Heart right ventricle (tissue), 16 donors: ENCODE measurements around the gene SYNDIG1. TPM values are rescaled to one million over a fixed set of nuclear protein-coding genes. Genes with fewer than 3 reads are reported as not detected.

ENCODE experiments used
- ATAC-seq, 8 donors: fragments of 200-7000 bp; cut with Tn5 transposase; one replicate each; pipeline ENCODE4 v1.9.1; 2020; ENCODE audit warnings: mild to moderate bottlenecking in 8 of 8, moderate library complexity in 8 of 8, moderate number of reproducible peaks in 1 of 8
- DNase-seq, 2 donors: peaks; one replicate each; pipeline ENCODE4 v3.0.0-alpha.2; 2020
- H3K27ac ChIP-seq, 10 donors: fragments of 200-600 bp; sonication (generic) in 2 of 10; one replicate each; pipeline versions ENCODE4 v1.5.0 to v1.8.0; 2020 to 2022; ENCODE audit warnings: mild to moderate bottlenecking in 3 of 10
- H3K27me3 ChIP-seq, 7 donors: fragments of 200-600 bp; one replicate each; pipeline ENCODE4 v1.8.0; 2021 to 2022; ENCODE audit warnings: mild to moderate bottlenecking in 2 of 7
- H3K36me3 ChIP-seq, 9 donors: fragments of 200-600 bp; sonication (generic) in 1 of 9; one replicate each; pipeline versions ENCODE4 v1.5.0 to v1.8.0; 2020 to 2022; ENCODE audit warnings: mild to moderate bottlenecking in 2 of 9
- H3K4me1 ChIP-seq, 9 donors: fragments of 200-600 bp; sonication (generic) in 1 of 9; one replicate each; pipeline versions ENCODE4 v1.5.0 to v1.8.0; 2020 to 2022; ENCODE audit warnings: mild to moderate bottlenecking in 4 of 9
- H3K4me3 ChIP-seq, 10 donors: fragments of 200-600 bp; sonication (generic) in 2 of 10; one replicate each; pipeline versions ENCODE4 v1.5.0 to v1.8.0; 2020 to 2022; ENCODE audit warnings: mild to moderate bottlenecking in 7 of 10, moderate library complexity in 2 of 10
- H3K9me3 ChIP-seq, 11 donors: fragments of 200-600 bp in 10 of 11; sonication (generic) in 2 of 11; one replicate each; pipeline versions ENCODE4 v1.5.0 to v1.8.0; 2013 to 2022; ENCODE audit warnings: mild to moderate bottlenecking in 2 of 11, control low read depth in 1 of 11, moderate library complexity in 1 of 11
- WGBS, 2 donors: extraction: QIAGEN DNeasy Blood & Tissue Kit; methylation state at CpG; one replicate each; pipeline ENCODE4 v1.1.7; 2013; ENCODE audit warnings: inconsistent platforms in 1 of 2; 5-methylcytosine and 5-hydroxymethylcytosine counted together
- intact Hi-C, 10 donors: fragments of 100-400 bp; cut with DNase I; formaldehyde crosslinking; loops; one replicate each; pipeline versions ENCODE4 v1.11.1 to v1.14.2; 2022
- polyA plus RNA-seq, 2 donors: library from polyadenylated mRNA; stranded (reverse); fragments of 200-250 nt; gene quantifications; one replicate each; pipeline ENCODE4 v1.2.3, GENCODE V29; 2013
- total RNA-seq, 10 donors: library from RNA; stranded (reverse); fragmentation: NEBNext Ultra II Directional in 3 of 10; extraction: Animal tissue kit (Norgen Biotek cat#: 25700) in 3 of 10; gene quantifications; one replicate each; pipeline versions ENCODE4 v1.2.1 to v1.2.4, GENCODE V29; 2021 to 2023
- TF ChIP-seq, protein P1 (sequence below), 9 donors: fragments of 200-600 bp; sonication (generic) in 2 of 9; IDR thresholded peaks; one replicate each; pipeline versions ENCODE4 v1.5.0 to v1.8.0; 2021 to 2022; ENCODE audit warnings: antibody characterized with exemption in 9 of 9, mild to moderate bottlenecking in 5 of 9, moderate library complexity in 1 of 9
- donor health status: Arrhythmogenic right ventricular cardiomyopathy.
- donor health status: ischemic (EF 13 %, LVEDD 7.1; RV severe dilation, severe dysfunction).
- donor health status: healthy with polysubstance abuse.
- donor health status: DM: no; HTN: yes; CAD: no.
- donor health status: DM: no; HTN: no; CAD: no.
- donor health status: ischemic (EF 25% LVEDD 6.9; RV normal size, moderate dysfunction).
- donor health status: ischemic (EF 25% LVEDD 5.7; RV mildly dilated, moderate dysfunction).
- donor health status: healthy.
- donor health status: DM: yes; HTN: yes; CAD: no.
- donor health status: Ischemic cardiomyopathy.
- donor health status: ischemic (EF 35%, LVEDD 5.7; RV mildly dilated, moderate dysfunction).
- donor health status: nonischemic (EF 11% LVEDD 7.7; RV severe dilation, severe dysfunction).
- donor health status: DM: yes; HTN: yes; CAD: no.
- donor health status: PGD.
- donor health status: ischemic (EF 29% LVEDD 5.4; RV normal size, mild dysfunction).
- donor health status: nonischemic (EF 23%, LVEDD 6.1; RV moderate dilation, normal function).

SYNDIG1 gene
- total and polyA plus RNA-seq, 12 donors: 8.6 to 34.7 (median 19.9) TPM

DNA sequence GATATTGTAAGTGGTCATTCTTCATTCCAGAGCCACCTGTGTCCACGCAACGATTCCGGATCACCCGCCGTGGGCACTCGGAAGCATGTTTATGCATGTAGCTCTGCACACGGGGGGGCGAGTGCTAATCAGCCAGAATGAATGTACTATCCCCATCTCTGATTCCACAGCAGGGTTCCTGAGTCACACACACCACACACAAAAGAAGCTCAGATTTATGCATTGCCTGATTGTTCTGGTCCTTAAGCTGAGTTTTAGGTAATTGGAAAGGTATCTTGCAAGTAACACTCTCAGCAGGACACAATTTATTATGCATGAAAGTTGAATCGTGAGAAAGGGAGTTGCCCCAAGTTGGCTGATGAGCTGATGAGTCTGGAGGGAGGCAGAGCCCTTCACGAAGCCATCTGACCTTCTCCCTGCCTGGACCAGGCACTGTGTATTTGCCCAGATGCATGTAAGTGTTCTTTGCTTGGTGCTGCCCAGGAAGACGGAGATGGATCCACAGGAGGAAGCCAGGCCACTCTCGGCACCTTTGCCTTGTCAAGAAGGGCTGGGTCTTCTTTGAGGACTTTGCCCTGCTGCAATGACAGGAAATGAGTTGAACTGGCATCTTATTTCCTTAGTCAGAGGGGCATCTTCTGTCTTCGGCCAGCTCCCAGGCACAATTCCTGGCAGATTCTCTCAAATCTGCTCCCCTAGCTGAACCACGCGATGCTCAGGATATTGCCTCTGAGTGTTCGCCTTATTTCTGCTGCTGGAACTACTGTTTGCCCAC, 141.1 kb downstream of the SYNDIG1 start:
- 81 to 83% methylated on average over 16 of the region's 16 CpGs for WGBS, 2 donors
- Histone ChIP-seq H3K36me3 (no peaks in the 10 kb centered on the region), H3K27me3 (peaks cover 0 to 6% (median 0%) of the 10 kb centered on the region in 7 donors), H3K27ac (no peak overlapping the region), H3K4me3 (no peak overlapping the region), H3K9me3 (no peaks in the 10 kb centered on the region), H3K4me1 (peaks cover 0 to 23% (median 5%) of the 10 kb centered on the region in 9 donors)
- TF ChIP-seq, protein P1, sequence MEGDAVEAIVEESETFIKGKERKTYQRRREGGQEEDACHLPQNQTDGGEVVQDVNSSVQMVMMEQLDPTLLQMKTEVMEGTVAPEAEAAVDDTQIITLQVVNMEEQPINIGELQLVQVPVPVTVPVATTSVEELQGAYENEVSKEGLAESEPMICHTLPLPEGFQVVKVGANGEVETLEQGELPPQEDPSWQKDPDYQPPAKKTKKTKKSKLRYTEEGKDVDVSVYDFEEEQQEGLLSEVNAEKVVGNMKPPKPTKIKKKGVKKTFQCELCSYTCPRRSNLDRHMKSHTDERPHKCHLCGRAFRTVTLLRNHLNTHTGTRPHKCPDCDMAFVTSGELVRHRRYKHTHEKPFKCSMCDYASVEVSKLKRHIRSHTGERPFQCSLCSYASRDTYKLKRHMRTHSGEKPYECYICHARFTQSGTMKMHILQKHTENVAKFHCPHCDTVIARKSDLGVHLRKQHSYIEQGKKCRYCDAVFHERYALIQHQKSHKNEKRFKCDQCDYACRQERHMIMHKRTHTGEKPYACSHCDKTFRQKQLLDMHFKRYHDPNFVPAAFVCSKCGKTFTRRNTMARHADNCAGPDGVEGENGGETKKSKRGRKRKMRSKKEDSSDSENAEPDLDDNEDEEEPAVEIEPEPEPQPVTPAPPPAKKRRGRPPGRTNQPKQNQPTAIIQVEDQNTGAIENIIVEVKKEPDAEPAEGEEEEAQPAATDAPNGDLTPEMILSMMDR (IDR thresholded peaks at IDR 0.05): no peak
- no peak for DNase-seq
- intact Hi-C loops: loop anchor here in 1 of 10 donors (10.0 kb wide), 1 partner anchor 64 kb away; no protein-coding TSS in a partner anchor
- ATAC-seq: no peak

DNA sequence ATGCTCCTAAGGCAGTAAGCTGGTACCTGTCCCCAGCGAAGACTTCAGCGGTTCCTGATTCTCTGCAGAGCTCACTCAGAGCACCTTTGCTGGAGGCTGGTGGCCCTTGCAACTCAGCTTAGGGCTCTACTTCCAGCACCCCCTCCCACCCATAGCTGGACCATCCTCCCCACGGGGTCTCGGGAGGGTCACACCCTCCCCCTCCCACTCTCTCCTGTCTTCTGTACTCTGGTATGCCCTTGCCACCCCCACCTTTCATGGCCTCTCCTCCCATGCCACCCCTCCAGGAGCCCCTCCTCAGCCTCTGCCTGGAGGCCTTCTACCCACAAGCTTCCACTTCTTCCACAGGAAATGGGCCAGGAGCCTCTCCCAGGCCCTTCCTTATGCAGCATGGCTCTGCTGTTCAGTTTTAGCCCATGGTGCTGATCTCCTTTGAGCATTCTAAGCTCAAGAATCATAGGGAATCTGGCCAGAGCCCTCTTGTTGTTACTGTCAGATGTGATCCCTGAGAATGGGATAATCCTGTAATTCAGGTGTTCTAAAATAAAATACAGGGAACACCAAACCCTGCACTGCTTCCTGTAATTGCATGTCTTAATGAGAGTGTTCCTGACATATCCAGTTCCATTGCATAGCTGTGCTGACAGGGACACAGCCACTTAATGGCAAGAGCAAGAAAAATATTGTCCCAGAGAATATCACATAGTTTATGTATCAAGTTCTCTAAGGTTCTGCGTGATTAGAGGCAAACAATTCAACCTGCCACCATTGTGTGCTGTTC, 142.1 kb downstream of the SYNDIG1 start:
- no peak overlapping the region for H3K4me3 ChIP-seq
- ATAC-seq (peak in 4 of 8 donors; percentile 35 to 76 (median 47)), DNase-seq (no peak)
- intact Hi-C loops: loop anchor here in 1 of 10 donors (10.0 kb wide), 1 partner anchor 63 kb away; no protein-coding TSS in a partner anchor
- no peak overlapping the region for H3K27ac ChIP-seq
- H3K4me1 ChIP-seq: peaks cover 0 to 23% (median 5%) of the 10 kb centered on the region in 9 donors
- TF ChIP-seq, protein P1 (IDR thresholded peaks at IDR 0.05): no peak
- H3K36me3 ChIP-seq: no peaks in the 10 kb centered on the region
- H3K9me3 ChIP-seq: no peaks in the 10 kb centered on the region
- H3K27me3 ChIP-seq: peaks cover 0 to 6% (median 0%) of the 10 kb centered on the region in 7 donors
- 86 to 89% methylated on average over 5 of the region's 5 CpGs for WGBS, 2 donors

DNA sequence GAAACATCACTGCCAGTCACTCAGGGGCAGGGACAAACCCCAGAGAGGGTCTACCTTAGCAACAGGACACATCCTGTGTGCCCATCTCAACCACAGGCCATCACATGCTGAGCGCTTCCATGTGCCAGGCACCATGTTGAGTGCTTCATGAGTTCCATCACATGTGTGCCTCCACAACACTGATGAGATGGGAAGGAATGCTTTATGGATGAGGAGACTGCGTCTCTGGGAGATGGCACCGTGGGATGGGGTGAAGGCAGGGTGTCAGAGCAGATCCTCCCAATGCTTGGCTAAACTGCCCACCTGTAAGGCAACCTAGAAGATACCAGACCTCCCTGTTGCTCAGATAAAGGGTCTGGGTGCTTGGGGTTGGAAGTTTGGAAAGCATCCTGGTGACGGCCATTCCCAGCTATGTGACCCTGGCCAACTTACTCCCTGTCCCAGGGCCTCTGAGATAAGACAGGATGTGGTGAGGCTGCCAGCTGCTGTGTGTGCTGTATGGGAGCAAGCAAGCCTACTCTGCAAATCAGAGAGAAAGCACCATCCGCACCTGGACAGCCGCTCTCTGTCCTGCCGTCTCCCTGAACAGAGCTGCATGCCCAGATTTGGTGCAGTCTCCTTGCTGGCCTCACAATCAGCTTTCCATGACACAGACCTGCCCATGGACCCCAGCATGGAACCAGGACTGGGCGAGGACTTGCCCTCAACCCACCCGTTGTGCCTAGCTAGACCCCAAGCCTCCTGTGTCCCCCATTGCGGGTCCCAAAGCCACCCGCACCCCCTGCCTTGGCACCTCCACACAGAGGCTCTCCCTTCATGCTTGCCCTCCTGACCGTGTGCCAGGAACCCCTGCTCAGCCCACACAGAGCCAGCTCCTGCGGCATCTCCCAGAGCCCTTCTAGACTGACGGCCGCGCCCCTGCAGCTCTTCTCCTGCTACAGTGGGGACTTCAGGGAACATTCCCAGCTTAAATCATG, 143.7 kb downstream of the SYNDIG1 start:
- WGBS, 2 donors: 75 to 76% methylated on average over 16 of the region's 16 CpGs
- intact Hi-C loops: loop anchor here in 1 of 10 donors (10.0 kb wide), 1 partner anchor 62 kb away; no protein-coding TSS in a partner anchor
- DNase-seq (peak in 1 of 2 donors; percentile 28), ATAC-seq (peak; percentile 47 to 94 (median 80))
- Histone ChIP-seq H3K27me3 (peaks cover 0 to 6% (median 0%) of the 10 kb centered on the region in 7 donors), H3K4me3 (no peak overlapping the region), H3K27ac (no peak overlapping the region), H3K4me1 (peaks cover 0 to 23% (median 5%) of the 10 kb centered on the region in 9 donors), H3K36me3 (no peaks in the 10 kb centered on the region), H3K9me3 (no peaks in the 10 kb centered on the region)
- TF ChIP-seq, protein P1 (IDR thresholded peaks at IDR 0.05): no peak
